ENCODE results near the gene DPP8.

DPP8 gene

DNA sequence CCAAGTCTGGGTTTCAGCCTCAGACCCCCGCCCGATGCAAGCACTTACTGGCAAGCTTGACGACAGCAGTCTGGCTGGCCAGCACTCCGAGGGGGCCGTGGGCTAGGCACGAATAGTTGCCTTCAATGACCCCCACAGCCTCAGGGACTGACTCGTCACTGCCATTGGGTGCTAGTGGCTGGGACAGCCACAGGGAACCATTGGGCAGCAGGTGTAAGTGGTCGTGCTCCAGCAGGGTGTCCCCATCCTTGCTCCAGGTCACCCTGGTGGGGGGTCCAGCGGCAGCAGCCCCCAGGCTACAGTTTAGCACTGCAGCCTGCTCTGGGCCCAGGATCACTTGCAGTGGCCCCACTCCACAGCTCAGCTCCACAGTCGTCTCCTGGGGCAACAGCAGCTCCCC is 106.5 kb downstream of the DPP8 start:
- Mint-ChIP-seq H3K4me1 (peaks cover 9 to 10% of the 10 kb centered on the region in 2 donors), H3K9me3 (no peaks in the 10 kb centered on the region), H3K27me3 (peaks cover 22 to 47% of the 10 kb centered on the region in 2 donors), H3K36me3 (no peaks in the 10 kb centered on the region), H3K27ac (no peak overlapping the region), H3K4me3 (no peak overlapping the region)
- ATAC-seq (replicated peaks) (no peak), DNase-seq (no peak)

DNA sequence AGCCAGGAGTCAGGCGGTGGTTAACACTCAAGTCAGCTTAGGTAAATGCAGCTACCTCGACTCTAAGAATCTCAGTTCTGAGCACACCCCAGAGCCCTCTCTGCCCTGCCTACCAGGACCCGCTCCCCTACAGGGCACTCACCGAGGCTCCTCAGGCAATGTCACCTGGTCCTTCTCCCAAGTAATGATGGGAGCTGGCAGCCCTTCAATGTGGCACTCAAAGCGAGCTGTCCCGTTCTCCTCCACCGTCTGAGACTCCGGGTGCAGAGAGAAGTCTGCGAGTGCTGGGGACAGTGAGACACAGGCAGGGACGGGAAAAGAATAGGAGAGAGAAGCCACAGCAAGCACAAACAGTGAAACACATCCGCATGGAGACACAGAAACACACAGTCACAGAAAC is 107.5 kb downstream of the DPP8 start:
- H3K4me3 Mint-ChIP-seq, result no peak overlapping the region
- ATAC-seq (replicated peaks) (peak in 1 of 2 donors; percentile 25), DNase-seq (no peak)
- peaks cover 9 to 10% of the 10 kb centered on the region in 2 donors for H3K4me1 Mint-ChIP-seq
- no peaks in the 10 kb centered on the region for H3K9me3 Mint-ChIP-seq
- H3K36me3 Mint-ChIP-seq, result no peaks in the 10 kb centered on the region
- H3K27ac Mint-ChIP-seq, result no peak overlapping the region
- peaks cover 22 to 37% of the 10 kb centered on the region in 2 donors for H3K27me3 Mint-ChIP-seq

DNA sequence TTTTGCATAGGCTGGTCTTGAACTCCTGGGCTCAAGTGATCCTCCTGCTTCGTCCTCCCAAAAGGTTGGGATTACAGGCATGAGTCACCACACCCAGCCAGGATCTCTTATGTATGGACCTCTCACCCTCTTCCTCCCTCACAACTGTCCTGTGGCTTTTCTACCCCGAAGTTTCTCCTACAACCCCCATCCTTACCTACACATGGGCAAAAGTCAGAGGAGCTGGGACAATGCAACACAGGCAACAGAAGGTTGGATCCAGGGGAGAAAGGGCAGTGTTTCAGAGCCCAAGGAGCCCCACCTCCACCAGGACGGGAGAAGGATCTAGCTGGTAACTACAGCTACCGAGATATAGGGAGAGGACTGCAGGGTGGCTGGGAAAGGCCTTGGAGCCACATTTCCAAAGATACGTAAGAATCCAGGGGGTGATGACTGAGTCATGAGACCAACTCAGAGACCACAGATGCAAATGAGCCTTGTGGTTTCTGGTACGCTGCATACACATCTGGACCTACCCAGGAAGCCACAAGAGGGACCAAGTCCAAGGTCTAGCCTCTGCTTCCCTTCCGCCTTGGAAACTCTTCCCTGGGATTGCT is 108.4 kb downstream of the DPP8 start:
- peak; percentile 71 to 72 for ATAC-seq (replicated peaks)
- Mint-ChIP-seq H3K4me3 (no peak overlapping the region), H3K36me3 (no peaks in the 10 kb centered on the region), H3K27me3 (peaks cover 26 to 37% of the 10 kb centered on the region in 2 donors), H3K9me3 (no peaks in the 10 kb centered on the region), H3K4me1 (peaks cover 9 to 10% of the 10 kb centered on the region in 2 donors), H3K27ac (peak overlapping the region; percentile 37)
- DNase-seq, result no peak

DNA sequence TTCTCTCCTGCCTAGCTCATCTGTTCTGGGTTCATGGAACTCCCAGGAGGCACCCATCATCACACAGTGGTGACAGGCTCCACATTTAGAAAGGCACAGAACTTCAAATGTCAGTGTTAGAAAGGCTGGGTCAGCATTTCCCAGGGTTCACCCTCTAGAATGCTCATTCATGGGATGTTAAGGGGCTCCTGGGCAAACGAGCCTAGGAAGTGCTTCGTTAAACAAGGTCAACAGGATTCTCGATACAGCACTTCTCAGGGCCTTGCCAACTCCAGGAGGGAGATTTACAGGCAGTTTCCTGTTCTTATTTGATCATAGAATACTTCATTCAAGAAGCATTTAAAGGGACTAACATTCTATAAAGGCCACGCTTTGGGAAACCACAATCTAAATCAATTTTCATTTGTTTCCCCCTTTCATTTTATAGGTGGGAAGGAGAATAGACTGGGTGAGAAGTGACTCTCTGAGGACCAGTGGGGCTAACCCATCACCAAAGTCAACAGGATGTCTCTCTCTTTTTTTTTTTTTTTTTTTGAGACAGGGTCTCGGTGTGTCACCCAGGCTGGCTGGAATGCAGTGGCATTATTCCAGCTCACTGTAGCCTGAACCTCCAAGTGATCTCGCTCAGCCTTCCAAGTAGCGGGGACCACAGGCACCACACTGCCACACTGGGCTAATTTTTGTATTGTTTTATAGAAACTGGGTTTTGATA is 109.0 kb downstream of the DPP8 start:
- Mint-ChIP-seq H3K27me3 (peaks cover 32 to 44% of the 10 kb centered on the region in 2 donors), H3K27ac (no peak overlapping the region), H3K4me3 (no peak overlapping the region), H3K36me3 (no peaks in the 10 kb centered on the region), H3K9me3 (no peaks in the 10 kb centered on the region), H3K4me1 (peaks cover 9 to 10% of the 10 kb centered on the region in 2 donors)
- DNase-seq (no peak), ATAC-seq (replicated peaks) (no peak)

DNA sequence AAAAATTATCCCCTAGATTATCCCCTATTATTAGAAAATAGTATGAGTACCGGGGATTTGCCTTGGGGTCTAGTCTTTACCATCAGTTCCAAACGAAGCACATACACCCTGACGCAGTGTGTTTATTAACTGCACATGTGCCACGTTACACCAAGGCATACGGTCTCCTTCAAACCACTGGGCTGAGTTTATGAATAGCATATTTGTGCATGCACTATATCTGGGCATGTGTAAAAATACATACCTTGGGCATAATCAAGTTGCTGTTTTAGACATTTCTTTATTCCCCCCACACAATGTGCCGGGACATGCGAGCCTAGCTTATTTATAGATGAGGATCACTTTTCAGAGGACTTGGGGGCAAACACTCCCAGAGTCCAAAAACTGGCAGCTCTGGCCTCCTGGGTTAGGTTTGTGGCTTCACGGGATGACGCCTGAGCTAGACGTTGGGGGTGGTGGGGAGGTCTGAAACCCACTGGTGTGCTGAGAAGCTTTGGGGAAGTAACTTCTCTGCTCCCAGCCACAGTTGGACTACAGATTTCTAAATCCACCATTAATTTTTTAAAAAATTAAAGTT is 111.0 kb downstream of the DPP8 start:
- no peak for ATAC-seq (replicated peaks)
- H3K9me3 Mint-ChIP-seq, result no peaks in the 10 kb centered on the region
- H3K36me3 Mint-ChIP-seq, result no peaks in the 10 kb centered on the region
- H3K4me3 Mint-ChIP-seq, result no peak overlapping the region
- H3K27me3 Mint-ChIP-seq, result peaks cover 38 to 53% of the 10 kb centered on the region in 2 donors
- no peak overlapping the region for H3K27ac Mint-ChIP-seq
- no peak for DNase-seq
- peaks cover 9 to 10% of the 10 kb centered on the region in 2 donors for H3K4me1 Mint-ChIP-seq

- DNase-seq, result no peak
- no peak overlapping the region for H3K27ac Mint-ChIP-seq
- H3K4me3 Mint-ChIP-seq, result no peak overlapping the region
- no peaks in the 10 kb centered on the region for H3K36me3 Mint-ChIP-seq
- ATAC-seq (replicated peaks), result no peak
- H3K4me1 Mint-ChIP-seq, result peaks cover 13 to 15% of the 10 kb centered on the region in 2 donors
- no peaks in the 10 kb centered on the region for H3K9me3 Mint-ChIP-seq
- peaks cover 40 to 55% of the 10 kb centered on the region in 2 donors for H3K27me3 Mint-ChIP-seq
Measured at GRCh38 chr15:65405791-65406423, 111.6 kb downstream of the DPP8 start.

- Mint-ChIP-seq H3K27ac (no peak overlapping the region), H3K27me3 (peaks cover 43 to 54% of the 10 kb centered on the region in 2 donors), H3K4me1 (peaks cover 11 to 16% of the 10 kb centered on the region in 2 donors), H3K4me3 (no peak overlapping the region), H3K9me3 (no peaks in the 10 kb centered on the region), H3K36me3 (no peaks in the 10 kb centered on the region)
- DNase-seq, result no peak
- no peak for ATAC-seq (replicated peaks)
Measured at GRCh38 chr15:65404186-65404872, 113.2 kb downstream of the DPP8 start.

- DNase-seq, result no peak
- H3K27me3 Mint-ChIP-seq, result peaks cover 44 to 51% of the 10 kb centered on the region in 2 donors
- H3K9me3 Mint-ChIP-seq, result no peaks in the 10 kb centered on the region
- no peaks in the 10 kb centered on the region for H3K36me3 Mint-ChIP-seq
- H3K4me1 Mint-ChIP-seq, result peaks cover 3 to 11% of the 10 kb centered on the region in 2 donors
- no peak overlapping the region for H3K4me3 Mint-ChIP-seq
- H3K27ac Mint-ChIP-seq, result no peak overlapping the region
- ATAC-seq (replicated peaks), result no peak
Measured at GRCh38 chr15:65402961-65403360, 114.5 kb downstream of the DPP8 start.

GRCh38 chr15:65401611-65402240 is 115.8 kb downstream of the DPP8 start:
- DNase-seq, result no peak
- Mint-ChIP-seq H3K4me3 (no peak overlapping the region), H3K9me3 (no peaks in the 10 kb centered on the region), H3K4me1 (peaks cover 3 to 15% of the 10 kb centered on the region in 2 donors), H3K36me3 (no peaks in the 10 kb centered on the region), H3K27me3 (peaks cover 56 to 57% of the 10 kb centered on the region in 2 donors), H3K27ac (no peak overlapping the region)
- no peak for ATAC-seq (replicated peaks)

DNA sequence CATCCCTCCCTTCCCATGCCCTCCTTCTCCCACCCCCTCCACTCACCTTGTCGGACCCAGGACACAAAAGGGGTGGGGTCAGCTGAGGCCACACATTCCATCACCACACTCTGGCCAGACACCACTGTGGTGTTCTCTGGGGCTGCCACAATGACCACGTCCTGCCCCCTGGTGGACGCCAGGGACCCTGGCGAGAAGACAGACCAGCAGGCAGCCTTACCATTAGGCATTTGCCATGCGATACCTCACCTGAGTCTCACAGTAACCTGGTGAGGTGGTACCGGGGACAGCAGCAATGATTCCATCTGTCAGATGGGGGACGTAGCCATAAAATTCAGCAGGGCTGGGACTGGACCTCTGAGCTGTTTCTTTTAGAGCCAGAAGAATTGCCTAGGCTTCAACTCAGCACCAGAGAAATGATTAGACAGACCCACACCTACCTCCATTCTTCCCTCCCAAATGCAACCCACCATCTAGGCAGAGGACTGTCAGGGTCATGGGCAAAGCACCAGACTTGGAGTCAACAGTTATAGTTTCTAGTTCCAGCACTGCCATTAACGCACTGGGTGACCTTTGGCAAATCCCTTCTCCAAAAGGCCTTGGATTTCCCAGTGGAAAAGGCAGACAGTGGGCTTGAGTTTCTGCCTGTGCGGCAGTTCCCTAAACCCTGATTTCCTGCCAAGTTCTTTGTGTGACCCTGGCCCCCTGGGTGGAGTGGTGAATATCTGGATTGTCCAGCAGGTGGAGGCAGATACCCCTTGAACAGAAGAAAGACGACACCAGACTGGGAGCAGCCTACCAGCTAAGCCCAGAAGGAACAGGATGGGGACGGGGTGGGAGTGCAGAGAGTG is 116.5 kb downstream of the DPP8 start:
- Mint-ChIP-seq H3K9me3 (no peaks in the 10 kb centered on the region), H3K36me3 (no peaks in the 10 kb centered on the region), H3K4me1 (peaks cover 8 to 23% of the 10 kb centered on the region in 2 donors), H3K27me3 (peaks cover 64 to 65% of the 10 kb centered on the region in 2 donors), H3K27ac (no peak overlapping the region), H3K4me3 (no peak overlapping the region)
- DNase-seq, result no peak
- peak; percentile 87 to 93 for ATAC-seq (replicated peaks)

- Mint-ChIP-seq H3K27ac (no peak overlapping the region), H3K4me1 (peaks cover 8 to 28% of the 10 kb centered on the region in 2 donors), H3K9me3 (no peaks in the 10 kb centered on the region), H3K36me3 (no peaks in the 10 kb centered on the region), H3K4me3 (no peak overlapping the region), H3K27me3 (peaks cover 71 to 75% of the 10 kb centered on the region in 2 donors)
- DNase-seq (no peak), ATAC-seq (replicated peaks) (no peak)
Measured at GRCh38 chr15:65399997-65400396, 117.5 kb downstream of the DPP8 start.

GRCh38 chr15:65399001-65399706 is 118.3 kb downstream of the DPP8 start:
- H3K4me1 Mint-ChIP-seq, result peaks cover 8 to 28% of the 10 kb centered on the region in 2 donors
- no peak for DNase-seq
- no peak overlapping the region for H3K4me3 Mint-ChIP-seq
- no peak for ATAC-seq (replicated peaks)
- no peaks in the 10 kb centered on the region for H3K9me3 Mint-ChIP-seq
- H3K36me3 Mint-ChIP-seq, result no peaks in the 10 kb centered on the region
- H3K27ac Mint-ChIP-seq, result no peak overlapping the region
- peaks cover 75 to 83% of the 10 kb centered on the region in 2 donors for H3K27me3 Mint-ChIP-seq
